Measurements from ENCODE around the gene HCAR2.

DNA sequence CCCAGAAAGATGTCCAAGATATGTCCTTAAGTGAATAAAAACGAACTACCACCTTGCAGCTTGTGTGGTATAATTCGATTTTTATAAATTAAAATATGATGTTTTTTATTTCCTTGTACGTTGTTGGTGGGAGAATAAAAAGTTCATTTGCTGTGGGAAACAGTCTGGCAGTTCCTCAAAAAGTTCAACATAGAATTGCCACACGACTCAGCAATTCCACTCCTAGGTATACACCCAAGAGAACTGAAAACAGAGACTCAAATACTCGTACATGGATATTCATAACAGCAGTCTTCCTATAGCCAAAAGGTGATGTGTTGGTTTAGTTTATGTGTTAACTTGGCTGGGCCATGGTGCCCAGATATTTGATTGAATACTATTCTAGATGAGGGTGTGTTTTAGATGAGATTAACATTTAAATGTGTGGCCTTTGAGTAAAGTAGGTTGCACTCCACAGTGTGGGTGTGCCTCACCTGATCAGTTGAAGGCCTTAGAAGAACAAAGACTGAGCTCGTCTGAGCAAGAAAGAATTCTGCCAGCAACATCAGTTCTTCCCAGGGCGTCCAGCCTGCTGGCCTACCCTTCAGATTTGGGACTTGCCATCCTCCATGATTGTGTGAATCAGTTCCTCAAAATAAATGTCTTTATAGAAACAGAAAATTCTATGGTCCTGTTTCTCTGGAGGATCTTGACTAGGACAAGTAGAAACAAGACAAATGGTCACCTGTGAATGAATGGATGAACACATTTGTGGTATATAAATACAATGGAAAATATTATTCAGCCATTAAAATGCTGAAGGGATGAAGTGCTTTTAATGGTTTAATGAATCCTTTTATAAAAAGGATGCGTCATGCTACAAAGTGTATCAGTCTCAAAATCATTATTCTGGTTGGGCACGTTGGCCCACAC, 44.3 kb upstream of the HCAR2 start:
- TF ChIP-seq POLR2AphosphoS5 (IDR thresholded peaks at IDR 0.05) (no peak), EP300 (IDR thresholded peaks at IDR 0.05) (no peak)
